Esophagus muscularis mucosa (tissue), 4 donors: ENCODE measurements around the gene KANSL3. TPM values are rescaled to one million over a fixed set of nuclear protein-coding genes. Genes with fewer than 3 reads are reported as not detected.

ENCODE experiments used
- total RNA-seq, 4 donors: library from RNA; depleted of rRNA; stranded (reverse); fragments of >200 nt; gene quantifications; one replicate each; pipeline versions ENCODE4 v1.1.0 to v1.2.1, GENCODE V29; 2016

The KANSL3 gene
- total RNA-seq, 4 donors from 2014 or later = 54.2 to 63.1 (median 59.5) TPM

Other genes with a start within 250 kb of the KANSL3 start
- gene NEURL3, start 133.0 kb downstream of the KANSL3 start, total RNA-seq = not detected
- gene ARID5A, start 101.6 kb downstream of the KANSL3 start, total RNA-seq = 100 to 1,000 TPM in 1 of 4 donors, 10 to 100 TPM in 3; 26.2 to 238 (median 70.7) TPM
- under 1 TPM in 1 of 4 donors, not detected in 3; under 0.01 TPM for gene FER1L5, start 4.5 kb upstream of the KANSL3 start, total RNA-seq
- 10 to 100 TPM; 13.7 to 22.1 (median 21.2) TPM for gene LMAN2L, start 101.8 kb upstream of the KANSL3 start, total RNA-seq
- 1 to 10 TPM; 3.3 to 7.5 (median 5.3) TPM for gene CNNM4, start 122.6 kb upstream of the KANSL3 start, total RNA-seq
- 10 to 100 TPM; 11.8 to 30.3 (median 22.1) TPM for gene CNNM3, start 178.0 kb upstream of the KANSL3 start, total RNA-seq
- 1 to 10 TPM; 2.2 to 6.0 (median 4.2) TPM for gene ANKRD23, start 205.7 kb upstream of the KANSL3 start, total RNA-seq
- 10 to 100 TPM; 12.4 to 17.2 (median 14.7) TPM for gene ANKRD39, start 219.7 kb upstream of the KANSL3 start, total RNA-seq
- gene SEMA4C, start 231.8 kb upstream of the KANSL3 start, total RNA-seq = 10 to 100 TPM; 54.4 to 82.7 (median 75.4) TPM